GM11168 (cell line): Measurements from ENCODE around the gene GRIP2.
"Not testable (repeated sequence)": the region's sequence is repeated elsewhere in the genome, so short reads cannot be mapped to it uniquely, and the experiment has no call there.

Experiments used
- in situ Hi-C: fragments of 300-500 bp; cut with MboI; formaldehyde crosslinking; loops from one replicate; pipeline ENCODE4 v1.12.0; 2022; ENCODE audit warnings: low sequenced_read_pairs; ENCODE audit not compliant: unreplicated experiment

The GRIP2 gene

DNA sequence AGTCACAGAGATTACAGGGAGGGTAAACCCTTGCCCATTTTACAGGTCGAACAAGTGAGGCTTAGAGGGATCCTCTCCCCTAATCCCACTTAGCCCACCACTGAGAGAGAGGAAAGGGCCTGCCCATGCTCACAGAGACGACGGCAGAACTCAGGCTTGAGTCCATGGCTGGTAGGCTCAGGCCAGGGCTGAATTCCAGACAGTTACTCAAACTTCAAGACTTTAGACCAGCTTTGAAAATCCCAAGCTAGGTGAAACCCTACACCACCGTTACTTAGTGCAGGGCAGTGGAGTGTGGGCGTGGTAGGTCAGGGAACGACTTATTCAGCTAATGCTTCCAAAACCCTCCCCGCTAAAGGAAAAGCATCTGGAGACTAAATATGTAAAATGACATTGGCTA lies 16.4 kb downstream of the GRIP2 start:
- in situ Hi-C loops, result no loop called here

- in situ Hi-C loops, result no loop called here
These were observed 17.4 kb downstream of the GRIP2 start for GRCh38 chr3:14522768-14523167.

- in situ Hi-C loops, result no loop called here
These were observed 17.9 kb downstream of the GRIP2 start for GRCh38 chr3:14522129-14522691.

DNA sequence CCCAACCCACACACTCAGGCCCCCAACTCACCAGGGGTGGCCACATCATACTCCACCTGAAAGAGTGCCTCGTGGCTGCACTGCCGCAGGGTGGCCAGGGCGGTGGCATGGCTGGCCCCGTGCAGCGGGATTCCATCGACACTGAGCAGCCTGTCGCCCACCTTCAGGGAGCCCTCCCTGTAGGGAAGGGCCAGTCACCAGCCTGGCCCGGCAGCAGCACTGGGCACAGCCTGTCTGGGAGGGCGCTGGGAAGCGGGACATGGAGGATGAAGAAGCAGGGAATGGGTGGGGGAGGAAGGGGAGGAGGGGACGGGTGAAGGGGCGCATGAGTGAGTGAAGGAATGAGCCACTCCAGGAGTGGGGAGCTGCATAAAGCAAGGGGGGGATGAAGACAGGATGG lies 18.5 kb downstream of the GRIP2 start:
- in situ Hi-C loops, result no loop called here

DNA sequence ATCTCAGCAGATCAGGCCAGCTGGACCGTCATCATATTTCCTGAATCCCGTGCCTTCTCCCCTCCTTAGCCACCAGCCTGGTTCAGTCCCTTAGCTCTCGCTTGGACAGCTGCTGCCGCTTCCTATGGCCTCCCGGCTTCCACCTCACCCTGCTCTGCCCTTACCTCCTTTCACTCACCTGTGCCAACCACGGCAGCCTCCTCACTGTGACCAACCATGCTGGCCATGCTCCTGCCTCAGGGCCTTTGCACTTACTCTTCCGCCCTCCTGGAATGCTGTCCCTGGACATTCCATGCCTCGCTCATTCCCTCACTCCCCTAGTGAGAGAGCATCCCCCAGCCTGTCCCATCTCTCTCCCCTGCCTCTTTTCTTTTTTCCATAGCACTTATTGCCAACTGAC lies 19.2 kb downstream of the GRIP2 start:
- in situ Hi-C loops, result no loop called here

GRCh38 chr3:14520149-14520548 lies 20.0 kb downstream of the GRIP2 start:
- in situ Hi-C loops, result no loop called here

GRCh38 chr3:14519406-14519805 lies 20.7 kb downstream of the GRIP2 start:
- in situ Hi-C loops, result no loop called here

GRCh38 chr3:14518893-14519292 lies 21.2 kb downstream of the GRIP2 start:
- in situ Hi-C loops, result no loop called here

- in situ Hi-C loops, result no loop called here
These were observed 21.7 kb downstream of the GRIP2 start for GRCh38 chr3:14518432-14518802.

DNA sequence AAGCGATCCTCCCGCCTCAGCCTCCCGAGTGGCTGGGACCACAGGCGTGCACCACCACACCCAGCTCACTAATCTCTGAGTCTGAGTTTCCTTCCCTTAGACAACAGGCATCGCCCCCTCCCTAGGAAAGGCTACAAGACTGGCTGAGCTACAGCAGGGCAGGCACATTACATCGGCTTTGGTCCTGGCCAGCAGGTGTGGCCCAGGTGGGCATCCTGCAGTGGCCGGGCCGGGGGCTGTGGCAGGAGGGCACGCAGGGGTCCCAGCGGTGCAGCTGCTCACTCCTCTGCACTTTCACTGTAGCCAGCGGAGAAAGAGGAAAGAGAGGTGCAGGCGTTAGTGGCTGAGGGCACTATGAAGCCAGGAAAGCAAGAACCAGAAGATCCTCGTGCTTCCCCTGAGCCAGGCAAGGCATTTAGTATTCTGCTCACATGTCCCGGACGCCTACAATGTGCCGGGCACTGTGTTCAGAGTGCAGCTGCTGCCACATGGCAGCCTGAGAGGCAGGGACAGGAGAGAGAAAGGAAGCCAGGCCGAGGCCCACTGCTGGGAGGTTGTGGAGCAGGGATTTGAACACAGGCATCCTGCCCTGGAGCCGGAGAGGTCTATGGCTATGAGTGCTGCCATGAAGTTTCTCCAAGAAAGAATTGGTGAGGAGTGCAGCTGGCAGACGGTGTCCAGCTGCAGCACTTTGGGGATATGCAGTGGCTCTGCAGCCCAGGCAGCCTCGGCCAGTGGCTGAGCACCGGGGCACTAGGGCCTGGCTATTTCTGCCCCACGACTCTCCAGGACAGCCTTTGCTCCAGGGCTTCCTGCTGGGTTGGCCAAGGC lies 22.3 kb downstream of the GRIP2 start:
- in situ Hi-C loops, result no loop called here

GRCh38 chr3:14516738-14517345 lies 23.3 kb downstream of the GRIP2 start:
- in situ Hi-C loops, result no loop called here

- in situ Hi-C loops, result not testable (repeated sequence)
These were observed 24.6 kb downstream of the GRIP2 start for GRCh38 chr3:14515526-14515925.

DNA sequence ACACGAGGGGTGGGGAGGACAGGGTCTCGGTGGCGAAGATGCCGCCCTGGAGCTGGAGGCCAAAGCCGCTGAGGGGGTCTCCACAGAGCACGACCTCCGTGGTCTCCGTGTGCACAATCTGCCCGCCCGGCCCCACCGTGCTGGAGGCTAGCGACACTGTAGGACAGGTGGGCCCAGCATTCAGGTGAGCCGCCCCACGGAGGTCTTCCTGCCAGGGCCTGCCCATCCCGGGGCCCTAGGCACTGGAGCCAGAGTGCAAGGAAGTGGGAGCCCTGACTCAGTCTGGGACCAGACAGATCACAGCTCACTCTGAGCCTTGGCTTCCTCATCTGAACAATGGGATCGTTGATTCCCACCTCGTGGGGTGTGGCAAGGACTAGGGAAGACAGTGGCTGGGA lies 25.8 kb downstream of the GRIP2 start:
- in situ Hi-C loops, result no loop called here

DNA sequence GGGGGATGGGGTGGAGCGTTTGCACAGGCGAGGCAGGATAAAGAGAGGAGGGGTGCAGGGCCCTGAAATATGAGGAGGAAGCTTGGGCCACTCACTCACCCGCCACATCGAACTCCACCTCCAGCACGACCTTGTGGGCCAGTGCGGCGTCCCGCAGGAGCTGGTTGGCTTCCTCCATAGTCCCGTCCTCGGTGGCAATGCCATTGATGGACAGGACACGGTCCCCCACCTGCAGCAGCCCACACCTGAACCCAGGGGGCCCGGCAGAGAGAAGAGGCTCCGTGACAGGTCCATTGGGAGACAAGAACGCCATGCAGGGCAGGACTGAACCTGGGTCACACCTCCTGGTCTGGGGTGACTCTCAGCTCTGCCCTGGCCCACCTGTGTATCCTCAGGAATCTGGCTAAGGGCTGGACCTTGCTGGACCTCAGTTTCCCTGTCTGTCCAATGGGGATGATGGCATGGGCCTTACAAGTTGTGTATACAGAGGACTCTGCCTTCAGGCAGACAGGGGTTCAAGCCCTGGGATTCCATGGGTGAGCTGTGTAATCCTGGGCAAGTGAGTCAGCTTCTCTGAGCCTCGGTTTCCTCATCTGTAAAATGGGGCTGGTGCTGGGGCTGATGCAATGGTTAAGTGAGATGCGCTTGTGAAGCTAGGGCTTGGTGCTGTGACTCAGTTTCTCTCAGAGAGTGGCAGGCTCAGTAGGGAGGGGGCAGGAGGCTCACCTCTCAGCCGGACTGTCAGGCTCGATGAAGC lies 26.4 kb downstream of the GRIP2 start:
- in situ Hi-C loops, result no loop called here

GRCh38 chr3:14512942-14513327 lies 27.2 kb downstream of the GRIP2 start:
- in situ Hi-C loops, result no loop called here

GRCh38 chr3:14512281-14512941 lies 27.7 kb downstream of the GRIP2 start:
- in situ Hi-C loops, result no loop called here

DNA sequence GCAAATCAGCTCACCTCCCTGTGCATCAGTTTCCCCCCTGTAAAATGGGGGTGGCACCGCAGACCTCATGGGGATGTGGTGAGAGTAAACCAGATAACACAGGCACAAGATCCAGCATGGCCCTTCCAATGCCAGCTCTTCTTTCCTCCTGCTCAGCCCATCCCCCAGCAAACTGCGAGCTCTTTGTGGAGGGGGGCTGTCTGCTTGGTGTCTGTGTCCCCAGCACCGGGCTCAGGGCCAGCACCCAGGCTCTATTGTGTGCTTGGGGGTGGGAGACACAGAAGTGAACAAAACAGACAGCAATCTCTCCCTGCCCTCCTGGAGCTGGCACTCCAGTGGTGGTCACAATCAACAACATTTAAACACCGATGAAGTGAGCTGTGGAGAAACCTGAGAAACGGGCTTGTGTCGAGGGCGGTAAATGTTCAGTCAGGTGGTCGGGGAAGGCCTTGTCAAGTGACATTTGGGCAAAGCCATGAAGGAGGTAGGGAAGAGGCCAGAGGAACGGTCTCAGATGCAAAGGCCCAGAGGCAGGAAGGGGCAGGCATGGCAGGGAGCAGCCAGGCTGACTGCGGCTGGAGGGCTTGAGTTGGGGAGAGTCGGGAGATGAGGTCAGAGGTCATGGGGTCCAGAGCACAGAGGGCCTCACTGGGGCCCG lies 28.4 kb downstream of the GRIP2 start:
- in situ Hi-C loops, result no loop called here

GRCh38 chr3:14510838-14511622 lies 29.1 kb downstream of the GRIP2 start:
- in situ Hi-C loops, result no loop called here

DNA sequence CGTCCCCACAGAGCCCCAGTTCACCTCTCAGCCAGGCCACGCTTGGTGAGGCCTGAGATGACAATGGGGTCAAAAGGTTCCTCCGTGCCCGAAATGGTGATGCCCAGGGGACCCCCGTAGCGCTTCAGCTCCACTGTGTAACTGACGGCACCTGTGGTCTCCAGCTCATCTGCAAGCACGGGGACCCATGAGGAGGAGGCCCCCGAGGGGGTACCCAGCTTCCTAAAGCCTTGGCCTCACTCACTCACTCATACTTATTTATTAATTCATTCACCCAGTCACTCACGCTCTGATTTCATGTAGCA lies 30.4 kb downstream of the GRIP2 start:
- in situ Hi-C loops, result no loop called here
